GM12892 (cell line): ENCODE measurements around the gene ARHGEF33.

ENCODE experiments used
- POLR2A ChIP-seq: IDR thresholded peaks from 2 replicates; pipeline ENCODE4 v1.6.1; 2011; ENCODE audit warnings: low read depth, low read length, control low read depth
- POLR2AphosphoS5 ChIP-seq: IDR thresholded peaks from 2 replicates; pipeline ENCODE4 v1.6.1; 2011; ENCODE audit warnings: low read depth, low read length, control low read depth

DNA sequence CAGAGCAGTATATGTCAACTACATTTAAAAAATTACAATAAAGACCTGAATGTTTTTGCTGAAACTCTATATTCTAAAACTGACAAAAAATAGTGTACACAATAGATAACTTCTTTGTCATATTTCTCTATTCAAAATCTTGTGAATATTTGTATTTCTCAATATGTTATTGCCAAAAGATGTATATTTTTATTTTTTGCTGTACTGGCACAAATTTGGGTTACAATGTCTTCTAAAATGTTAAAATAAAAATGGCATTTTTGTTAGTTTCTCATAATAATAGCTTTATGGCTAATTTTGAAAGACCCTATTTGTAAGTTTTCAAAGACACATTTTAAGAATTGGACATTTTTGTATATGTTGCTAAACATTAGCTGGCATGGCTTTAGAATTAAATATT, 630 bp upstream of the ARHGEF33 start:
- TF ChIP-seq POLR2AphosphoS5 (no peak), POLR2A (no peak)
